Measurements from ENCODE around the gene UBD.

The UBD gene

GRCh38 chr6:29510202-29510601 is 49.3 kb downstream of the UBD start:
- no peak for TF ChIP-seq CTCF (conservative IDR thresholded peaks at IDR 0.05; ENCODE audit: low read depth)
- no peak for DNase-seq (ENCODE audit: low spot score)
- ChIA-PET POLR2A (ENCODE audit: low non-redundant PET) (no interaction called here), CTCF (no interaction called here)
- H3K27ac ChIP-seq: no peak overlapping the region

- CTCF ChIA-PET: no interaction called here
- DNase-seq (ENCODE audit: low spot score): no peak
- no peak overlapping the region for H3K27ac ChIP-seq
- no peak for TF ChIP-seq CTCF (conservative IDR thresholded peaks at IDR 0.05; ENCODE audit: low read depth)
- POLR2A ChIA-PET (ENCODE audit: low non-redundant PET): no interaction called here
Measured at GRCh38 chr6:29509711-29510110, 49.8 kb downstream of the UBD start.

GRCh38 chr6:29509239-29509638 is 50.3 kb downstream of the UBD start:
- TF ChIP-seq CTCF (conservative IDR thresholded peaks at IDR 0.05; ENCODE audit: low read depth): no peak
- H3K27ac ChIP-seq: no peak overlapping the region
- ChIA-PET CTCF (interaction anchor here (0.7 kb wide), 1 partner anchor 49 kb away, joined by 3 read pairs; no protein-coding TSS in a partner anchor), POLR2A (ENCODE audit: low non-redundant PET) (no interaction called here)
- DNase-seq (ENCODE audit: low spot score): no peak

DNA sequence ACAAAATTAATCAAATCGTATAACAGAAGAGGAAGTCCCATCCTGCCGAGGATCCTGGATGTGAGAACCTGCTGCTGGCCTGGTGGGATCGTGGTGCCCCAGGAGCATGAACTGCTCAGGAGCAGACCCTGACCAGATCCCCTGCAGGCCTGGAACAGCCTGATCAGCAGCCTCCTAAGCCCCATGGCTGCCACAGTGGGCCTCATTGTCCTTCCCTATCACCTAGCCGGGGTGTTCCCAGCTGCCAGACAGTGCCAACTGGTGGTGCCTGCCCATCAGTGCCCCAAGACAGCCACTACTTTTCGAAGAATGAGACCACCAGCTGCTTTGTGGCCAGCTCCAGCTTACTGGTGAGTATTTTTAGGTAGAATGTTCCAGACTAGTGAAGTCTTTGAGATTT is 52.2 kb downstream of the UBD start:
- DNase-seq (ENCODE audit: low spot score): no peak
- ChIA-PET CTCF (no interaction called here), POLR2A (ENCODE audit: low non-redundant PET) (no interaction called here)

GRCh38 chr6:29506446-29507067 is 53.0 kb downstream of the UBD start:
- ChIA-PET CTCF (no interaction called here), POLR2A (ENCODE audit: low non-redundant PET) (no interaction called here)
- no peak overlapping the region for H3K27ac ChIP-seq
- no peak for TF ChIP-seq CTCF (conservative IDR thresholded peaks at IDR 0.05; ENCODE audit: low read depth)
- DNase-seq (ENCODE audit: low spot score): no peak

More for the DNA sequence above, 52.2 kb downstream of the UBD start:
- H3K27ac ChIP-seq: no peak overlapping the region
- TF ChIP-seq CTCF (conservative IDR thresholded peaks at IDR 0.05; ENCODE audit: low read depth): no peak

DNA sequence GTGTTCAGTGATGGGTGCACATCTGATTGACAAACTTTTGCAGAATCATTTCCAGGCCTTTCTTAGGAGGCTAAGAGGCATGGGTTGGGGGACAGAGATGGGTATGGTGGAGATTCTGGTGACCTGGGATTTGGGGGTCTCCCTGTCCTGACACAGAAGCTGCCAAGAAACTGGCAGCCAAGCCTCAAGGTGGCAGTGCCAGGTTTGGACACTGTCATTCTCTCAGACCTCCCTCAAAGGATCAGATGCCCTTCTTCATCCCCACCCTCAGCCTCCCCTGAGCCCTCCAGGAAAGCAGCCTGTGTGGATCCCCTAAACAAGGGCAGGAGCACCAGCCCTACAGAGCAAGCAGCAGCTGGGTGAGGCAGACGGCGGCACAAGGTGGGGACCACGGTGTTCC is 53.7 kb downstream of the UBD start:
- ChIA-PET POLR2A (ENCODE audit: low non-redundant PET) (no interaction called here), CTCF (no interaction called here)
- no peak overlapping the region for H3K27ac ChIP-seq
- TF ChIP-seq CTCF (conservative IDR thresholded peaks at IDR 0.05; ENCODE audit: low read depth): no peak
- DNase-seq (ENCODE audit: low spot score): no peak
